NCI-H526 treated with DMSO at 0.1 percent for 48 hours (cell line): ENCODE results near the gene COX7A1.

ENCODE experiments used
- DNase-seq: peaks from one replicate; lab custom pipeline; 2025; lab: John Stamatoyannopoulos, UW

COX7A1 gene

GRCh38 chr19:36111200-36111539 is 41.1 kb downstream of the COX7A1 start:
- no peak for DNase-seq

GRCh38 chr19:36110487-36111199 is 41.6 kb downstream of the COX7A1 start, which contains the start of gene OVOL3:
OVOL3 (plus strand) TSS chr19:36111143; CDS start chr19:36111203, 60 bp downstream.
- peak; percentile 82 for DNase-seq

- DNase-seq, result no peak
Observed at GRCh38 chr19:36108684-36109083, 43.6 kb downstream of the COX7A1 start.

GRCh38 chr19:36106991-36107390 is 45.3 kb downstream of the COX7A1 start:
- DNase-seq, result no peak

GRCh38 chr19:36106441-36106840 is 45.8 kb downstream of the COX7A1 start:
- DNase-seq, result no peak

DNA sequence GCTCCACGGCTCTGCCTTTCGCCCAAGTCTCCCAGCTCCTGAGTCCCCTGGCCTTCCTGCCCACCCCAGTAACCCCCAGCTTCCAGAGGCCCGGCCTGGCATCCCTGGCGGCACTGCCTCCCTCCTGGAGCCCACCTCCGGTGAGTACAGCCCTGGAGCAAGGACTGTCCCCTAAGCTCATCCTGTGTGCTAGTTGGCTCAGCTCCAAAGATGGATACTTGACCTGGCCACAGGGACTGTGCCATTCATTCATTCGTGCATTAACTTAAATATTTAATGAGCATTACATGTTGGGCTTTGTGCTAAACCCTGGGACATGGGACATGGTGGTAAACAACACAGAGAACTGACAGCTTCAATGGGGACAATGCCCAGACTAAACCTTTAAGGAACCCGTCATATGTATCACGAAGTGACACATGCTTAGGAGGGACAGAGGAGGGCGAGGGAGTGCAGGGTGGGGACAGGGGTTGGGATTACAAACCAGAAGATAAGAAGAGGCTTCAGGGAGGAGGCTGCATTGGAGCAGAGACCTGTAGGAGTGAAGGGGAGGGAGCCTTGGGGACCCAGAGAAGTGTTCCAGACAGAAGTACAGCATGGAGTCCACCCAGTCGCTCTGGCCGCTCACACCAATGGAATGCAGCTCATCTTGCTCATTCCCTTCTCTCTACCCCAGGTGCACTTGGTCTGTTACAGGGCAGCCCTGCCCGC is 48.2 kb downstream of the COX7A1 start:
- no peak for DNase-seq

DNA sequence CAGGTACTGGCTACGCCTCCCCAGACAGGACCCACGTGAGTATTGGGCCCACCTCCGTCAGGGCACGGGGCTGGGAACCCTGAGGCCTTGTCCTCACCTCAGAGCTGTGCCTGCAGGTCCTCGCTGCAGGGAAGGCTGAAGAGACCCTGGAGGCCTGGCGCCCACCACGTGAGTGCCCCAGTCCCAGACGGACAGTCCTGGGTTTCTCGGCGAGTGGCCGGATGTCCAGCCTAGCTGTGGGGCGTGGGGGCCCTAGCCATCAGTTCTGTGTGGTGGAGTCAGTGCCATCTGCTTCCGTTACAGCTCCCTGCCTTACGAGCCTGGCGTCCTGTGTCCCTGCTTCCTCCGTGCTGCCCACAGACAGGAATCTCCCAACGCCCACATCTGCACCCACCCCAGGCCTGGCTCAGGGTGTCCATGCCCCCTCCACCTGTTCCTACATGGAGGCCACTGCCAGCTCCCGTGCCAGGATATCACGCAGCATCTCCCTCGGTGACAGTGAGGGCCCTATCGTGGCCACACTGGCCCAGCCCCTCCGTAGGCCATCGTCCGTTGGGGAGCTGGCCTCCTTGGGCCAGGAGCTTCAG is 49.1 kb downstream of the COX7A1 start:
- DNase-seq, result no peak

GRCh38 chr19:36101550-36102327 is 50.5 kb downstream of the COX7A1 start:
- no peak for DNase-seq
